ENCODE measurements around the gene CDH4.

DNA sequence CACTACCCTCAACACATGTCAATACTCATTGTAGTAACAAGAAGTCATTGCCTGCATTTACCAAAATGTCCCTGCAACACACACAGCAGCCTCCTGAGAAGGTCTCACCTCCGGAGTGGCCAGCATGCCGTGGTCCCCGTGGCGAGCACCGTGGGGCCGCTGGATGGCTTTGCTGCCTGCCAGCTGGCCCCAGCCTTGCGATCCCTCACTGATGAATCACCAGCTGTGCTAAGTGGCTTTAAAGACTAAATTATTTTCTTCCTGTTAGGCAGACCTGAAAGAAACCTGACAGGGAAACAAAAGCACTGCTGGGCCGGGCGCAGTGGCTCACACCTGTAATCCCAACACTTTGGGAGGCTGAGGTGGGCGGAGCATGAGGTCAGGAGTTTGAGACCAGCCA lies 306.7 kb downstream of the CDH4 start:
- TF ChIP-seq FOXP1 (CRISPR knock-in tag; IDR thresholded peaks at IDR 0.05) (no peak), MEF2A (IDR thresholded peaks at IDR 0.05; ENCODE audit: control insufficient read depth, low read depth, low read length) (no peak), FOXK2 (conservative IDR thresholded peaks at IDR 0.05 in 1 of 2, IDR thresholded peaks at IDR 0.05 in 1 of 2; ENCODE audit: low read depth in 2 of 2) (no peak), KAT2B (IDR thresholded peaks at IDR 0.05; ENCODE audit: low read depth, low read length) (no peak), POLR2AphosphoS5 (IDR thresholded peaks at IDR 0.05; ENCODE audit: control insufficient read depth, insufficient read depth, low read depth, low read length) (no peak)
